ENCODE data around the gene CEP164. TPM values are rescaled to one million over a fixed set of nuclear protein-coding genes. Genes with fewer than 3 reads are reported as not detected.

Gene CEP164
- total RNA-seq, 1 experiment from 2014 or later: 47.4 TPM

DNA sequence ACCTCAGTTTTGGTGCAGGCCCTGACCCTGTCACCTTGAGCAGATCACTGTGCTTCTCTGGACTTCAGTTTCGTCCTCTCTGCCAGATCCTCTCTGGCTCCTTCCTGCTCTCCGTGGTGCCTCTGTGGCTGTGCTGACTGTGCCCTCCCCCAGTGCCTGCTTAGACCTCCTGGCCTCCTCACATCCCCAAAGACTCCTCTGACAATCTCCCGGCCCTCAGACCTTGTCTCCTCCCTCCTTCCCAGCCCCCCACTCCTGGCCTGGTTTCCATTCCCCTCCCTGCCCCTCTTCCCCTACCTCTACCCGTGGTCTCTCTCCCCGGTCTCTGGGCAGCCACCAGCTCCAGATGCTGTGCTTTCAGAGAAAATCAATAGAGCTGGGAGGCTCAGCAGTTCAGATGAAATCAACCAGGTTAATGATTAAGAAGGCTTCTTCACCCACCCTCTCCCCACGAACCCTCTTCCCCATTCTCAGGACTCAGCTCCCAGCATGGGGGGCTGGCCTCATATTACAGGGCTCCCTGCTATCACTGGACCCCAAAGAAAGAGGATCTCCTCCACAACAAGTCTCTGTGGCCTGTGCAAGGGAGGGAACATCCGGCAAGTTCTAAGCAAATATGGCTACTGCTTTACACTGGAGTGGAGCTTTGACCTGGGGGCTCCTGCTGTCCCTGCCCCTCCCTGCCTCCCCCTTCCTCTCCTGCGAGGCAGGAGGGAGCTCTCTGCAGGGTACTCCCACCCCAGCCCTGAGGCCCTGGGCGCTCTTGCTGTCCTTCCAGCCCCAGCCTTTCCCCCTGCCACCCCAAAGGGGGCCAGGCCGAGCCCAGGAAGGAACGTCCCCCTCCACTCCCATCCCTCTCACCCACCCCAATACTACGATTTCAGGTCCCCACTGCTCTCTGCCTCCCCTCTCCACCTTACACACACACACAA is 28.0 kb upstream of the CEP164 start:
- Mint-ChIP-seq H3K36me3 (ENCODE audit: insufficient read depth, unreplicated experiment) (peaks cover 7% of the 10 kb centered on the region), H3K4me1 (ENCODE audit: insufficient read depth, unreplicated experiment) (peaks cover 6% of the 10 kb centered on the region), H3K27me3 (ENCODE audit: insufficient read depth, unreplicated experiment) (no peaks in the 10 kb centered on the region), H3K9me3 (ENCODE audit: unreplicated experiment) (no peaks in the 10 kb centered on the region), H3K4me3 (ENCODE audit: unreplicated experiment) (no peak overlapping the region), H3K27ac (ENCODE audit: low read depth, unreplicated experiment) (peak overlapping the region; percentile 16)
- DNase-seq (ENCODE audit: unreplicated experiment): no peak
- TF ChIP-seq, protein P1, sequence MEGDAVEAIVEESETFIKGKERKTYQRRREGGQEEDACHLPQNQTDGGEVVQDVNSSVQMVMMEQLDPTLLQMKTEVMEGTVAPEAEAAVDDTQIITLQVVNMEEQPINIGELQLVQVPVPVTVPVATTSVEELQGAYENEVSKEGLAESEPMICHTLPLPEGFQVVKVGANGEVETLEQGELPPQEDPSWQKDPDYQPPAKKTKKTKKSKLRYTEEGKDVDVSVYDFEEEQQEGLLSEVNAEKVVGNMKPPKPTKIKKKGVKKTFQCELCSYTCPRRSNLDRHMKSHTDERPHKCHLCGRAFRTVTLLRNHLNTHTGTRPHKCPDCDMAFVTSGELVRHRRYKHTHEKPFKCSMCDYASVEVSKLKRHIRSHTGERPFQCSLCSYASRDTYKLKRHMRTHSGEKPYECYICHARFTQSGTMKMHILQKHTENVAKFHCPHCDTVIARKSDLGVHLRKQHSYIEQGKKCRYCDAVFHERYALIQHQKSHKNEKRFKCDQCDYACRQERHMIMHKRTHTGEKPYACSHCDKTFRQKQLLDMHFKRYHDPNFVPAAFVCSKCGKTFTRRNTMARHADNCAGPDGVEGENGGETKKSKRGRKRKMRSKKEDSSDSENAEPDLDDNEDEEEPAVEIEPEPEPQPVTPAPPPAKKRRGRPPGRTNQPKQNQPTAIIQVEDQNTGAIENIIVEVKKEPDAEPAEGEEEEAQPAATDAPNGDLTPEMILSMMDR (IDR thresholded peaks at IDR 0.05; ENCODE audit: unreplicated experiment): no peak
- intact Hi-C loops (cut with micrococcal nuclease): no loop called here
- ChIA-PET CTCF (no interaction called here), POLR2A (interaction anchor here (1.3 kb wide), 1 partner anchor 16 kb away, joined by 3 read pairs; the partner anchor contains the start of gene BACE1)
- BruUV-seq (replicated peaks): no TSS peak

DNA sequence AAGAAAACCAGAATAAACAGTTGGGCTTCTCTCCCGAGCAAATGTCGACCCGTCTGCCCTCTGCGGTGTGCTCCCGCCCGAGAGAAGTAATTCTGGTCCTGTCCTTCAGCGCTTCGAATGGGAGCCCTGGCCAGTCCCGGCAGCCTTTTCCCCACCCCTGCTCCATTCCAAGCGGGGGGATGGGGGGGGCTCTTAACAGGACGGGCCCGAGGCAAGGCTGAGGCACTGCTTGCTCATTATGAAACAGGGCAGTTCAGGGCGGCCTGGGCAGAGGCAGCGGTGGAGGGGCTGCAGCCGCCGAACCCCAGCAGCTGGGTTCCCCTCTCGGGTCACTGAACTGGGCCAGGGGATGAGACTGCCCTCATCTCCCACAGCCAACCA is 27.4 kb upstream of the CEP164 start:
- Mint-ChIP-seq H3K4me1 (ENCODE audit: insufficient read depth, unreplicated experiment) (peaks cover 6% of the 10 kb centered on the region), H3K9me3 (ENCODE audit: unreplicated experiment) (no peaks in the 10 kb centered on the region), H3K27ac (ENCODE audit: low read depth, unreplicated experiment) (no peak overlapping the region), H3K4me3 (ENCODE audit: unreplicated experiment) (no peak overlapping the region), H3K27me3 (ENCODE audit: insufficient read depth, unreplicated experiment) (no peaks in the 10 kb centered on the region), H3K36me3 (ENCODE audit: insufficient read depth, unreplicated experiment) (peaks cover 9% of the 10 kb centered on the region)
- no peak for DNase-seq (ENCODE audit: unreplicated experiment)
- ChIA-PET CTCF (no interaction called here), POLR2A (no interaction called here)
- intact Hi-C loops (cut with micrococcal nuclease): no loop called here
- TF ChIP-seq, protein P1 (IDR thresholded peaks at IDR 0.05; ENCODE audit: unreplicated experiment): no peak
- no TSS peak for BruUV-seq (replicated peaks)

DNA sequence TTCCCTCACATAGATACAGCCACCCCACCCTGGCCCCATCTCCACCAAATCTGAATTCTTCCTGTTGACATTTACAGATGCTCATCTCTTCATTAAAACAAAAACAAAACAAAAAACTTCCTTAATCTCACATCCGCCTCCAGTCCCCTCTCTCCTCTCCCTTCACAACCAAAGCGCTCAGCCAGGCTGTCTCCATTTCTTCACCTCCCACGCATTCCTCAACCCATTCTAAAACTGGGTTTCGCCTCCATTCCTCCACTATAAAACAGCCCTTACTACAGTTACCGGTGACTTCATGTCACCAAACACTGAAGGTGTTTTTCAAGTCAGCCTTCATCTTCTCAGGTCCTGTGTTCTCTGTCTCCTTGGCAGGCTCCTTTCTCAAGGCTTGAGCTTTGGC is 26.9 kb upstream of the CEP164 start:
- peaks cover 9% of the 10 kb centered on the region for H3K36me3 Mint-ChIP-seq (ENCODE audit: insufficient read depth, unreplicated experiment)
- peaks cover 6% of the 10 kb centered on the region for H3K4me1 Mint-ChIP-seq (ENCODE audit: insufficient read depth, unreplicated experiment)
- H3K4me3 Mint-ChIP-seq (ENCODE audit: unreplicated experiment): no peak overlapping the region
- ChIA-PET CTCF (no interaction called here), POLR2A (no interaction called here)
- no peak for DNase-seq (ENCODE audit: unreplicated experiment)
- no peaks in the 10 kb centered on the region for H3K27me3 Mint-ChIP-seq (ENCODE audit: insufficient read depth, unreplicated experiment)
- TF ChIP-seq, protein P1 (IDR thresholded peaks at IDR 0.05; ENCODE audit: unreplicated experiment): no peak
- H3K27ac Mint-ChIP-seq (ENCODE audit: low read depth, unreplicated experiment): no peak overlapping the region
- intact Hi-C loops (cut with micrococcal nuclease): no loop called here
- no TSS peak for BruUV-seq (replicated peaks)
- no peaks in the 10 kb centered on the region for H3K9me3 Mint-ChIP-seq (ENCODE audit: unreplicated experiment)

DNA sequence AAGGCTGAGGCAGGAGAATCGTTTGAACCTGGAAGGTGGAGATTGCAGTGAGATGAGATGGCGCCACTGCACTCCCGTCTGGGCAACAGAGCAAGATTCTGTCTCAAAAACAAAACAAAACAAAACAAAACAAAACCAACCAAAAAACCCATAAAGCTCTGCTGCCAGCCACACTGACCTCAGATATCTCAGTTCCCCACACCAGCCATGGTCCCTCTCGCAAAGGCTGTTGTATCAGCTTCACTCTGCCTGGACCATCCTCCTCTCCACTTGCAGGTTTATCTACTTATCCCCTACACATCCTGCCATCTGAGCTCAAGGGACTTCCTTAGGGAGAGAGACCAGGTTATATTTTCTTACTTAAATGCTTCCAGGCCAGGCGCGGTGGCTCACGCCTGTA is 25.4 kb upstream of the CEP164 start:
- peaks cover 9% of the 10 kb centered on the region for H3K36me3 Mint-ChIP-seq (ENCODE audit: insufficient read depth, unreplicated experiment)
- intact Hi-C loops (cut with micrococcal nuclease): no loop called here
- peaks cover 6% of the 10 kb centered on the region for H3K4me1 Mint-ChIP-seq (ENCODE audit: insufficient read depth, unreplicated experiment)
- BruUV-seq (replicated peaks): no TSS peak
- H3K27ac Mint-ChIP-seq (ENCODE audit: low read depth, unreplicated experiment): no peak overlapping the region
- no peaks in the 10 kb centered on the region for H3K27me3 Mint-ChIP-seq (ENCODE audit: insufficient read depth, unreplicated experiment)
- ChIA-PET CTCF (no interaction called here), POLR2A (no interaction called here)
- DNase-seq (ENCODE audit: unreplicated experiment): no peak
- H3K9me3 Mint-ChIP-seq (ENCODE audit: unreplicated experiment): no peaks in the 10 kb centered on the region
- TF ChIP-seq, protein P1 (IDR thresholded peaks at IDR 0.05; ENCODE audit: unreplicated experiment): no peak
- H3K4me3 Mint-ChIP-seq (ENCODE audit: unreplicated experiment): no peak overlapping the region

Measured in MCF 10A (cell line).